HepG2 (cell line): ENCODE results near the gene MLNR. TPM values are rescaled to one million over a fixed set of nuclear protein-coding genes. Genes with fewer than 3 reads are reported as not detected.

Experiments used
- CBX2 ChIP-seq, 2 experiments: fragments of 200-600 bp in 1 of 2; sonication (generic); formaldehyde crosslinking in 1 of 2; IDR thresholded peaks; 2 replicates each; pipeline versions ENCODE4 v1.7.0 to v1.8.1; 2018 to 2022; ENCODE audit warnings: low read depth in 2 of 2, low read length in 1 of 2, mild to moderate bottlenecking in 1 of 2, missing genetic modification reagents in 1 of 2
- DR1 ChIP-seq: sonication (generic); formaldehyde crosslinking; IDR thresholded peaks from 2 replicates; pipeline ENCODE4 v1.8.0; 2021; ENCODE audit warnings: mild to moderate bottlenecking, missing genetic modification reagents, inconsistent platforms
- ETV6 ChIP-seq: sonication (generic); formaldehyde crosslinking; conservative IDR thresholded peaks from 2 replicates; pipeline ENCODE4 v1.4.0; 2020; ENCODE audit warnings: missing genetic modification reagents
- HMG20A ChIP-seq: IDR thresholded peaks from 2 replicates; pipeline ENCODE4 v1.6.1; 2016; ENCODE audit warnings: borderline replicate concordance
- KMT2A ChIP-seq: sonication (generic); formaldehyde crosslinking; IDR thresholded peaks from 2 replicates; pipeline ENCODE4 v1.4.0; 2020; ENCODE audit warnings: missing genetic modification reagents
- MEIS1 ChIP-seq: sonication (generic); formaldehyde crosslinking; IDR thresholded peaks from 2 replicates; pipeline ENCODE4 v1.9.0; 2021; ENCODE audit warnings: mild to moderate bottlenecking, missing genetic modification reagents, moderate library complexity, borderline replicate concordance
- NR2F6 ChIP-seq, 2 experiments: IDR thresholded peaks; 2 replicates each; pipeline ENCODE4 v1.6.1; 2016; ENCODE audit warnings: antibody characterized with exemption in 1 of 2, mild to moderate bottlenecking in 1 of 2
- RBFOX2 ChIP-seq: fragments of 200-400 bp; formaldehyde crosslinking; IDR thresholded peaks from 2 replicates; pipeline ENCODE4 v1.6.1; 2017; ENCODE audit warnings: low read depth, mild to moderate bottlenecking, low read length
- RBM39 ChIP-seq: fragments of 200-400 bp; formaldehyde crosslinking; IDR thresholded peaks from one replicate; pipeline ENCODE4 v1.6.1; 2018; ENCODE audit warnings: antibody characterized with exemption, mild to moderate bottlenecking, low read depth, low read length; ENCODE audit not compliant: poor library complexity, severe bottlenecking
- SAFB2 ChIP-seq: sonication (generic); formaldehyde crosslinking; IDR thresholded peaks from 2 replicates; pipeline ENCODE4 v1.5.1; 2020; ENCODE audit warnings: missing genetic modification reagents, low read depth, mild to moderate bottlenecking, borderline replicate concordance
- THYN1 ChIP-seq: sonication (generic); formaldehyde crosslinking; IDR thresholded peaks from 2 replicates; pipeline ENCODE4 v1.8.1; 2023; ENCODE audit warnings: low read depth, mild to moderate bottlenecking, moderate library complexity, missing genetic modification reagents, borderline replicate concordance
- ZFP37 ChIP-seq: sonication (generic); formaldehyde crosslinking; IDR thresholded peaks from 2 replicates; pipeline ENCODE4 v1.4.0; 2020; ENCODE audit warnings: missing genetic modification reagents, borderline replicate concordance
- polyA plus RNA-seq, 8 experiments: library from polyadenylated mRNA; depleted of rRNA in 3 of 8; stranded (reverse) in 7 of 8; unstranded in 1 of 8; fragments of >200 nt; fragmentation: Illumina TruSeq in 4 of 8; extraction: Trizol in 4 of 8; gene quantifications; 2 replicates each; pipeline versions ENCODE4 v1.2.1 to v1.2.3, GENCODE V29; 2011 to 2016; ENCODE audit warnings: low read depth in 4 of 8, missing spikeins in 1 of 8, mixed read lengths in 1 of 8; ENCODE audit not compliant: insufficient read depth in 1 of 8
- total RNA-seq, 5 experiments: library from RNA; depleted of rRNA; stranded (reverse); fragments of >200 nt; fragmentation: Illumina TruSeq; extraction: Trizol; gene quantifications; 2 replicates each; pipeline ENCODE4 v1.2.3, GENCODE V29; 2016; ENCODE audit warnings: low read depth in 1 of 5
- TF ChIP-seq, protein P1 (sequence below): sonication (generic); formaldehyde crosslinking; IDR thresholded peaks from 2 replicates; pipeline ENCODE4 v1.5.0; 2020; ENCODE audit warnings: mild to moderate bottlenecking, missing genetic modification reagents, borderline replicate concordance
- TF ChIP-seq, protein P2 (sequence below): sonication (generic); formaldehyde crosslinking; conservative IDR thresholded peaks from 2 replicates; pipeline ENCODE4 v1.8.1; 2023; ENCODE audit warnings: missing genetic modification reagents
- TF ChIP-seq, protein P3 (sequence below): sonication (generic); formaldehyde crosslinking; IDR thresholded peaks from 2 replicates; pipeline ENCODE4 v1.4.0; 2020; ENCODE audit warnings: missing genetic modification reagents, borderline replicate concordance
- TF ChIP-seq, protein P4 (sequence below), 2 experiments: sonication (generic) in 1 of 2; formaldehyde crosslinking in 1 of 2; IDR thresholded peaks; 2 replicates each; pipeline versions ENCODE4 v1.4.0 to v1.6.1; 2018 to 2020; ENCODE audit warnings: missing genetic modification reagents in 2 of 2, borderline replicate concordance in 1 of 2, low read depth in 1 of 2, mild to moderate bottlenecking in 1 of 2, missing biosample characterization in 1 of 2

MLNR gene
- total and polyA plus RNA-seq, 2 of the 13 experiments (the other 11 are each of a cell fraction or from before 2014, with no cell fraction given) = 0.46 TPM; not detected in 1

DNA sequence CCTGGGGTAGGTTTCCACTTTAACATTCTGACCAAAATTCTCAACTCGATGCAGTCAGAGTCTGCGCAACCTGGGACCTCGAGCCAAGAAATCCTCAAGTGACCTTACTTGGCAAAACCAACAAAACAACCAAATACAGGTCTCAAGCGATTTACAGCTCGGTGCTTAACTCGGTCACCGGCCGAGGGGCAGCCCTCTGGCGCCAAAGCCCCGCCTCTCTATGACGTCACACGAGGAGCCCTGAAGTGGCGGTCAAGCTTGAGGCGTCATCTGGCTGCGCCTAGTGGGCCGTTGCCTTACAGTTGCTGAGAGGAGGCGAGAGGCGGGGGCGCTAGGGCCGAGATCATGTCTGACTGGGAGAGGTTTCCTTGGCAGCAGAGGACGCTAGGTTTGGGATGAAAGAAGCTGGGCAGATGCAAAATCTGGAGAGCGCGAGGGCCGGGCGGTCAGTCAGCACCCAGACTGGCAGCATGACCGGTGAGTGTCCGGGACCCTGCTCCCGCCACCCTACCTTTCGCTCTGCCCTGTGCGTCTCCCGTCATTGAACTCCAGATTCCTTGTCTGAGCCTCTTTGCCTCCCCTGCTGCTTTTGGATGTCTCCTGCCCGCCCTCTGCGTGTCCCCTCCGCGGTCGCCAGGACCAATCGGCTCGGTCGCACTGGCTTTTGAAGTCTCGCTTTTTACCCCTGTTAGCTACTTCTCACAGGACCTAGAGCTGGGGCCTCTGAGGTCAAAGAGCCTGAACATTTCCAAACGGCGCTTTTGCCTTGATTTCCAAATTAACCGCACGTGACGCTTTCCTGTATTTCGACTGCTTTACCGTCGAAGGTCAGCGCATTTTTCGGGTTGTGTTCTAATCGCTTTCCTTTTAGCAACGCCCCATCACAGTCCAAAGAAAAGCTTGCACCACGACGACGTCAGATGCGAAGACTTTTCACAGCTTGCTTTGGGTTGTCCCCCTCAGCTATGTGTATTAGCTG lies 27.8 kb downstream of the MLNR start, which contains the start of gene CDADC1 (continued):
- TF ChIP-seq, protein P1, sequence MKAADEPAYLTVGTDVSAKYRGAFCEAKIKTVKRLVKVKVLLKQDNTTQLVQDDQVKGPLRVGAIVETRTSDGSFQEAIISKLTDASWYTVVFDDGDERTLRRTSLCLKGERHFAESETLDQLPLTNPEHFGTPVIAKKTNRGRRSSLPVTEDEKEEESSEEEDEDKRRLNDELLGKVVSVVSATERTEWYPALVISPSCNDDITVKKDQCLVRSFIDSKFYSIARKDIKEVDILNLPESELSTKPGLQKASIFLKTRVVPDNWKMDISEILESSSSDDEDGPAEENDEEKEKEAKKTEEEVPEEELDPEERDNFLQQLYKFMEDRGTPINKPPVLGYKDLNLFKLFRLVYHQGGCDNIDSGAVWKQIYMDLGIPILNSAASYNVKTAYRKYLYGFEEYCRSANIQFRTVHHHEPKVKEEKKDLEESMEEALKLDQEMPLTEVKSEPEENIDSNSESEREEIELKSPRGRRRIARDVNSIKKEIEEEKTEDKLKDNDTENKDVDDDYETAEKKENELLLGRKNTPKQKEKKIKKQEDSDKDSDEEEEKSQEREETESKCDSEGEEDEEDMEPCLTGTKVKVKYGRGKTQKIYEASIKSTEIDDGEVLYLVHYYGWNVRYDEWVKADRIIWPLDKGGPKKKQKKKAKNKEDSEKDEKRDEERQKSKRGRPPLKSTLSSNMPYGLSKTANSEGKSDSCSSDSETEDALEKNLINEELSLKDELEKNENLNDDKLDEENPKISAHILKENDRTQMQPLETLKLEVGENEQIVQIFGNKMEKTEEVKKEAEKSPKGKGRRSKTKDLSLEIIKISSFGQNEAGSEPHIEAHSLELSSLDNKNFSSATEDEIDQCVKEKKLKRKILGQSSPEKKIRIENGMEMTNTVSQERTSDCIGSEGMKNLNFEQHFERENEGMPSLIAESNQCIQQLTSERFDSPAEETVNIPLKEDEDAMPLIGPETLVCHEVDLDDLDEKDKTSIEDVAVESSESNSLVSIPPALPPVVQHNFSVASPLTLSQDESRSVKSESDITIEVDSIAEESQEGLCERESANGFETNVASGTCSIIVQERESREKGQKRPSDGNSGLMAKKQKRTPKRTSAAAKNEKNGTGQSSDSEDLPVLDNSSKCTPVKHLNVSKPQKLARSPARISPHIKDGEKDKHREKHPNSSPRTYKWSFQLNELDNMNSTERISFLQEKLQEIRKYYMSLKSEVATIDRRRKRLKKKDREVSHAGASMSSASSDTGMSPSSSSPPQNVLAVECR (CRISPR knock-in tag) = peak; percentile 98
- TF ChIP-seq, protein P2, sequence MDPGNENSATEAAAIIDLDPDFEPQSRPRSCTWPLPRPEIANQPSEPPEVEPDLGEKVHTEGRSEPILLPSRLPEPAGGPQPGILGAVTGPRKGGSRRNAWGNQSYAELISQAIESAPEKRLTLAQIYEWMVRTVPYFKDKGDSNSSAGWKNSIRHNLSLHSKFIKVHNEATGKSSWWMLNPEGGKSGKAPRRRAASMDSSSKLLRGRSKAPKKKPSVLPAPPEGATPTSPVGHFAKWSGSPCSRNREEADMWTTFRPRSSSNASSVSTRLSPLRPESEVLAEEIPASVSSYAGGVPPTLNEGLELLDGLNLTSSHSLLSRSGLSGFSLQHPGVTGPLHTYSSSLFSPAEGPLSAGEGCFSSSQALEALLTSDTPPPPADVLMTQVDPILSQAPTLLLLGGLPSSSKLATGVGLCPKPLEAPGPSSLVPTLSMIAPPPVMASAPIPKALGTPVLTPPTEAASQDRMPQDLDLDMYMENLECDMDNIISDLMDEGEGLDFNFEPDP = no peak
- TF ChIP-seq NR2F6 (IDR thresholded peaks at IDR 0.05) = no peak
- peak; percentile 18; the same call in 1 of the 2 replicates for TF ChIP-seq NR2F6 (CRISPR knock-in tag; IDR thresholded peaks at IDR 0.05)
- TF ChIP-seq, protein P3, sequence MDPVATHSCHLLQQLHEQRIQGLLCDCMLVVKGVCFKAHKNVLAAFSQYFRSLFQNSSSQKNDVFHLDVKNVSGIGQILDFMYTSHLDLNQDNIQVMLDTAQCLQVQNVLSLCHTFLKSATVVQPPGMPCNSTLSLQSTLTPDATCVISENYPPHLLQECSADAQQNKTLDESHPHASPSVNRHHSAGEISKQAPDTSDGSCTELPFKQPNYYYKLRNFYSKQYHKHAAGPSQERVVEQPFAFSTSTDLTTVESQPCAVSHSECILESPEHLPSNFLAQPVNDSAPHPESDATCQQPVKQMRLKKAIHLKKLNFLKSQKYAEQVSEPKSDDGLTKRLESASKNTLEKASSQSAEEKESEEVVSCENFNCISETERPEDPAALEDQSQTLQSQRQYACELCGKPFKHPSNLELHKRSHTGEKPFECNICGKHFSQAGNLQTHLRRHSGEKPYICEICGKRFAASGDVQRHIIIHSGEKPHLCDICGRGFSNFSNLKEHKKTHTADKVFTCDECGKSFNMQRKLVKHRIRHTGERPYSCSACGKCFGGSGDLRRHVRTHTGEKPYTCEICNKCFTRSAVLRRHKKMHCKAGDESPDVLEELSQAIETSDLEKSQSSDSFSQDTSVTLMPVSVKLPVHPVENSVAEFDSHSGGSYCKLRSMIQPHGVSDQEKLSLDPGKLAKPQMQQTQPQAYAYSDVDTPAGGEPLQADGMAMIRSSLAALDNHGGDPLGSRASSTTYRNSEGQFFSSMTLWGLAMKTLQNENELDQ = no peak
- TF ChIP-seq SAFB2 (CRISPR knock-in tag) = 0 out of 2 replicates have a peak, but pooled peaks have one; percentile 50
- peak; percentile 59 for TF ChIP-seq RBFOX2
- 0 out of 2 replicates have a peak, but pooled peaks have one; percentile 12 for TF ChIP-seq ETV6
- TF ChIP-seq RBM39 = no peak
- TF ChIP-seq, protein P4, sequence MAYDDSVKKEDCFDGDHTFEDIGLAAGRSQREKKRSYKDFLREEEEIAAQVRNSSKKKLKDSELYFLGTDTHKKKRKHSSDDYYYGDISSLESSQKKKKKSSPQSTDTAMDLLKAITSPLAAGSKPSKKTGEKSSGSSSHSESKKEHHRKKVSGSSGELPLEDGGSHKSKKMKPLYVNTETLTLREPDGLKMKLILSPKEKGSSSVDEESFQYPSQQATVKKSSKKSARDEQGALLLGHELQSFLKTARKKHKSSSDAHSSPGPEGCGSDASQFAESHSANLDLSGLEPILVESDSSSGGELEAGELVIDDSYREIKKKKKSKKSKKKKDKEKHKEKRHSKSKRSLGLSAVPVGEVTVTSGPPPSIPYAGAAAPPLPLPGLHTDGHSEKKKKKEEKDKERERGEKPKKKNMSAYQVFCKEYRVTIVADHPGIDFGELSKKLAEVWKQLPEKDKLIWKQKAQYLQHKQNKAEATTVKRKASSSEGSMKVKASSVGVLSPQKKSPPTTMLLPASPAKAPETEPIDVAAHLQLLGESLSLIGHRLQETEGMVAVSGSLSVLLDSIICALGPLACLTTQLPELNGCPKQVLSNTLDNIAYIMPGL (CRISPR knock-in tag; IDR thresholded peaks at IDR 0.05; ENCODE audit: borderline replicate concordance in 1 of 2, low read depth in 1 of 2) = peak; percentile 65 to 79
- peak; percentile 53; the same call in 1 of the 2 replicates for TF ChIP-seq THYN1 (CRISPR knock-in tag)
- no peak for TF ChIP-seq ZFP37 (CRISPR knock-in tag)
- TF ChIP-seq DR1 (CRISPR knock-in tag) = peak; percentile 67; the same call in 1 of the 2 replicates
- no peak for TF ChIP-seq MEIS1 (CRISPR knock-in tag)
- no peak for TF ChIP-seq HMG20A (CRISPR knock-in tag)
- TF ChIP-seq CBX2 (IDR thresholded peaks at IDR 0.05; ENCODE audit: low read depth, low read length) = no peak
- TF ChIP-seq CBX2 (CRISPR knock-in tag; IDR thresholded peaks at IDR 0.05; ENCODE audit: low read depth) = 0 out of 2 replicates have a peak, but pooled peaks have one; percentile 38
- peak; percentile 75; the same call in 1 of the 2 replicates for TF ChIP-seq KMT2A
